Measurements from ENCODE around the gene UBE3A. TPM values are rescaled to one million over a fixed set of nuclear protein-coding genes. Genes with fewer than 3 reads are reported as not detected.
A peak's percentile ranks its signal among the peaks of the same experiment; 100 is the strongest.

UBE3A gene
- total RNA-seq, 2 donors from 2014 or later, result 61.1 to 79.8 TPM

GRCh38 chr15:25403771-25404170, 35.1 kb downstream of the UBE3A start:
- intact Hi-C loops (cut with DNase I), result no loop called here
- Histone ChIP-seq H3K27ac (no peak overlapping the region), H3K4me1 (replicated peaks) (no peaks in the 10 kb centered on the region), H3K9me3 (no peaks in the 10 kb centered on the region), H3K4me3 (no peak overlapping the region), H3K27me3 (replicated peaks; ENCODE audit: insufficient read depth) (no peaks in the 10 kb centered on the region), H3K36me3 (peaks cover 0 to 9% of the 10 kb centered on the region in 2 donors)
- TF ChIP-seq POLR2A (IDR thresholded peaks at IDR 0.05) (no peak), POLR2AphosphoS5 (IDR thresholded peaks at IDR 0.05) (no peak), CTCF (IDR thresholded peaks at IDR 0.05) (no peak)
- 94% methylated on average over 2 of the region's 2 CpGs for WGBS
- DNase-seq (ENCODE audit: low spot score), result no peak

- intact Hi-C loops (cut with DNase I), result no loop called here
Measured at GRCh38 chr15:25402342-25402741, 36.5 kb downstream of the UBE3A start.

GRCh38 chr15:25401501-25401900, 37.3 kb downstream of the UBE3A start:
- intact Hi-C loops (cut with DNase I), result no loop called here
- Histone ChIP-seq H3K4me1 (replicated peaks) (no peaks in the 10 kb centered on the region), H3K27ac (no peak overlapping the region), H3K27me3 (replicated peaks; ENCODE audit: insufficient read depth) (no peaks in the 10 kb centered on the region), H3K9me3 (no peaks in the 10 kb centered on the region), H3K4me3 (no peak overlapping the region), H3K36me3 (peaks cover 0 to 9% of the 10 kb centered on the region in 2 donors)
- DNase-seq (ENCODE audit: low spot score), result no peak
- no peak for TF ChIP-seq POLR2A (IDR thresholded peaks at IDR 0.05)
- no peak for TF ChIP-seq POLR2AphosphoS5 (IDR thresholded peaks at IDR 0.05)
- TF ChIP-seq CTCF (IDR thresholded peaks at IDR 0.05), result no peak

More at GRCh38 chr15:25402342-25402741, 36.5 kb downstream of the UBE3A start:
- peaks cover 0 to 9% of the 10 kb centered on the region in 2 donors for H3K36me3 ChIP-seq
- H3K27me3 ChIP-seq (replicated peaks; ENCODE audit: insufficient read depth), result no peaks in the 10 kb centered on the region
- no peaks in the 10 kb centered on the region for H3K9me3 ChIP-seq
- 100% methylated on average over 2 of the region's 2 CpGs for WGBS
- no peak overlapping the region for H3K27ac ChIP-seq
- no peak overlapping the region for H3K4me3 ChIP-seq
- DNase-seq (ENCODE audit: low spot score), result no peak
- no peak for TF ChIP-seq CTCF (IDR thresholded peaks at IDR 0.05)
- no peak for TF ChIP-seq POLR2A (IDR thresholded peaks at IDR 0.05)
- TF ChIP-seq POLR2AphosphoS5 (IDR thresholded peaks at IDR 0.05), result no peak
- H3K4me1 ChIP-seq (replicated peaks), result no peaks in the 10 kb centered on the region

DNA sequence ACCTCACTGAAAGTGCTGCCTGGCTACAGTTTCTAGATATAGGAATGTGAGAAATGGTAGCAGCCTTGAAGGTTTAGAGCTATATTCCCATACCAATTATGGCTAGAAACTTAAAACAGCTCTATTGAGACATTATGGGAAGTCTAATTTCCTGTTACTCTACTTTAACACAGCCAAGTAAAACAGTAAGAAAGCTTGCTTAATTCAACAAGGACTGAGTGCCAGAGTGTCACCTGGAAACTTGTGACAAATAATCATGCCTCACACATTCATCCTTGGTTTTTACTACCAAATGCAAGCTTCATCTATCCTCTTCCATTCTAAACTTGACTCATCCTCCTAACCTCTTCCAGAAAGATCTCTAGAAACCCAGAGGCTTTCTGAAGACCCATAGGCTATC, 41.7 kb downstream of the UBE3A start:
- H3K27ac ChIP-seq, result no peak overlapping the region
- TF ChIP-seq POLR2AphosphoS5 (IDR thresholded peaks at IDR 0.05) (peak; percentile 44), POLR2A (IDR thresholded peaks at IDR 0.05) (no peak), CTCF (IDR thresholded peaks at IDR 0.05) (no peak)
- no peak overlapping the region for H3K4me3 ChIP-seq
- intact Hi-C loops (cut with DNase I), result no loop called here
- H3K27me3 ChIP-seq (replicated peaks; ENCODE audit: insufficient read depth), result no peaks in the 10 kb centered on the region
- H3K36me3 ChIP-seq, result peaks cover 0 to 4% of the 10 kb centered on the region in 2 donors
- H3K4me1 ChIP-seq (replicated peaks), result no peaks in the 10 kb centered on the region
- peak; percentile 7 for DNase-seq (ENCODE audit: low spot score)
- H3K9me3 ChIP-seq, result no peaks in the 10 kb centered on the region

- WGBS, result 76% methylated on average over 2 of the region's 2 CpGs
- Histone ChIP-seq H3K27me3 (replicated peaks; ENCODE audit: insufficient read depth) (no peaks in the 10 kb centered on the region), H3K4me1 (replicated peaks) (no peaks in the 10 kb centered on the region), H3K4me3 (no peak overlapping the region), H3K27ac (no peak overlapping the region), H3K9me3 (no peaks in the 10 kb centered on the region), H3K36me3 (no peaks in the 10 kb centered on the region)
- TF ChIP-seq CTCF (IDR thresholded peaks at IDR 0.05) (no peak), POLR2A (IDR thresholded peaks at IDR 0.05) (no peak), POLR2AphosphoS5 (IDR thresholded peaks at IDR 0.05) (no peak)
- DNase-seq (ENCODE audit: low spot score), result no peak
- intact Hi-C loops (cut with DNase I), result no loop called here
Measured at GRCh38 chr15:25394898-25395297, 43.9 kb downstream of the UBE3A start.
